SK-N-SH (cell line): Measurements from ENCODE around the gene CLIC6. TPM values are rescaled to one million over a fixed set of nuclear protein-coding genes. Genes with fewer than 3 reads are reported as not detected.

Experiments used
- CTCF ChIA-PET: fragments of 300-600, 350-600 bp; formaldehyde crosslinking; extraction: SDS; loops from one replicate; lab custom pipeline; 2021; lab: Yijun Ruan, JAX
- POLR2A ChIA-PET: fragments of 350-600 bp; sonication (Branson Sonifier 250); formaldehyde crosslinking; extraction: SDS; loops from one replicate; lab custom pipeline; 2020; ENCODE audit warnings: antibody characterized with exemption, inconsistent platforms; lab: Yijun Ruan, JAX
- DNase-seq: peaks from one replicate; pipeline ENCODE4 v3.0.0; 2012
- H2AFZ ChIP-seq: fragments of 200-600 bp; sonication (generic); 2 replicates; pipeline ENCODE4 v1.8.1; 2016; ENCODE audit warnings: antibody characterized with exemption, mild to moderate bottlenecking, low read depth
- H3F3A ChIP-seq: fragments of 200-600 bp; sonication (generic); replicated peaks from 2 replicates; pipeline ENCODE3; 2016; ENCODE audit warnings: antibody characterized with exemption, mild to moderate bottlenecking; ENCODE audit not compliant: insufficient read depth
- H3K27ac ChIP-seq, 2 experiments: fragments of 200-500 bp in 1 of 2; fragments of 200-600 bp in 1 of 2; sonication (Bioruptor generic) in 1 of 2; sonication (generic), shearing (Covaris generic) in 1 of 2; 2 replicates each; pipeline versions ENCODE4 v1.5.1 to v1.6.1; 2014 to 2016; ENCODE audit warnings: low read depth in 2 of 2, inconsistent platforms in 1 of 2, low read length in 1 of 2, mild to moderate bottlenecking in 1 of 2, mixed read lengths in 1 of 2
- H3K27me3 ChIP-seq: fragments of 200-600 bp; sonication (generic), shearing (Covaris generic); 2 replicates; pipeline ENCODE4 v1.6.1; 2016; ENCODE audit warnings: mixed run types; ENCODE audit not compliant: insufficient read depth
- H3K36me3 ChIP-seq, 2 experiments: fragments of 200-500 bp in 1 of 2; fragments of 200-600 bp in 1 of 2; sonication (Bioruptor generic) in 1 of 2; sonication (generic) in 1 of 2; replicated peaks in 1 of 2; 2 replicates each; pipeline versions ENCODE3 to v1.5.1; 2014 to 2016; ENCODE audit warnings: low read length in 1 of 2, mild to moderate bottlenecking in 1 of 2; ENCODE audit not compliant: insufficient read depth in 2 of 2, control insufficient read depth in 1 of 2
- H3K4me1 ChIP-seq, 2 experiments: fragments of 200-500 bp in 1 of 2; fragments of 200-600 bp in 1 of 2; sonication (Bioruptor generic) in 1 of 2; sonication (generic), shearing (Covaris generic) in 1 of 2; 2 replicates each; pipeline versions ENCODE4 v1.5.1 to v1.6.1; 2014 to 2016; ENCODE audit warnings: low read depth in 1 of 2, low read length in 1 of 2, mixed run types in 1 of 2; ENCODE audit not compliant: insufficient read depth in 2 of 2, control insufficient read depth in 1 of 2
- H3K4me2 ChIP-seq: fragments of 200-600 bp; sonication (generic), shearing (Covaris generic); 2 replicates; pipeline ENCODE4 v1.6.1; 2017; ENCODE audit warnings: mixed run types
- H3K4me3 ChIP-seq, 2 experiments: fragments of 200-500 bp in 1 of 2; fragments of 200-600 bp in 1 of 2; sonication (Bioruptor generic) in 1 of 2; sonication (generic), shearing (Covaris generic) in 1 of 2; 2 replicates each; pipeline versions ENCODE4 v1.5.1 to v1.8.1; 2014 to 2016; ENCODE audit warnings: low read depth in 2 of 2, inconsistent platforms in 1 of 2, low read length in 1 of 2, mild to moderate bottlenecking in 1 of 2, mixed read lengths in 1 of 2, moderate library complexity in 1 of 2
- H3K79me2 ChIP-seq: fragments of 200-600 bp; sonication (generic); 2 replicates; pipeline ENCODE4 v1.8.1; 2017; ENCODE audit warnings: mild to moderate bottlenecking; ENCODE audit not compliant: insufficient read depth
- H3K9ac ChIP-seq: fragments of 200-600 bp; sonication (generic); 2 replicates; pipeline ENCODE4 v1.6.1; 2017; ENCODE audit warnings: mixed run types
- H3K9me2 ChIP-seq: fragments of 200-600 bp; sonication (generic); 2 replicates; pipeline ENCODE4 v1.6.1; 2017; ENCODE audit warnings: mixed run types
- H3K9me3 ChIP-seq: fragments of 200-600 bp; sonication (generic); 2 replicates; pipeline ENCODE4 v1.6.1; 2017; ENCODE audit warnings: mixed run types, mild to moderate bottlenecking, moderate library complexity
- H4K20me1 ChIP-seq: fragments of 200-600 bp; sonication (generic); 2 replicates; pipeline ENCODE4 v1.6.1; 2017; ENCODE audit warnings: mild to moderate bottlenecking, mixed run types; ENCODE audit not compliant: insufficient read depth
- EP300 ChIP-seq, 2 experiments: IDR thresholded peaks; 2 replicates each; pipeline versions ENCODE4 v1.4.0 to v1.6.1; 2012; ENCODE audit warnings: borderline replicate concordance in 1 of 2, low read depth in 1 of 2, low read length in 1 of 2
- FOSL2 ChIP-seq: IDR thresholded peaks from 2 replicates; pipeline ENCODE4 v1.4.0; 2012; ENCODE audit warnings: low read depth, mild to moderate bottlenecking, moderate library complexity, borderline replicate concordance
- FOXM1 ChIP-seq: IDR thresholded peaks from 2 replicates; pipeline ENCODE4 v1.4.0; 2012; ENCODE audit warnings: low read depth, mild to moderate bottlenecking
- GABPA ChIP-seq: IDR thresholded peaks from 2 replicates; pipeline ENCODE4 v1.4.0; 2012; ENCODE audit warnings: low read depth, mild to moderate bottlenecking
- GATA2 ChIP-seq: sonication (generic); formaldehyde crosslinking; IDR thresholded peaks from 2 replicates; pipeline ENCODE4 v1.5.0; 2020; ENCODE audit warnings: mild to moderate bottlenecking, missing genetic modification reagents
- IRF3 ChIP-seq: fragments of 150-350 bp; IDR thresholded peaks from 2 replicates; pipeline ENCODE4 v1.6.1; 2016; ENCODE audit warnings: mild to moderate bottlenecking, low read depth, low read length
- MAX ChIP-seq: IDR thresholded peaks from 2 replicates; pipeline ENCODE4 v1.4.0; 2012; ENCODE audit warnings: low read depth
- MXI1 ChIP-seq: IDR thresholded peaks from 2 replicates; pipeline ENCODE4 v1.6.1; 2012; ENCODE audit warnings: mild to moderate bottlenecking, low read depth, low read length, improper control_type of control experiment
- NRF1 ChIP-seq: IDR thresholded peaks from 2 replicates; pipeline ENCODE4 v1.6.1; 2012; ENCODE audit warnings: low read depth, mild to moderate bottlenecking, low read length
- PBX3 ChIP-seq: IDR thresholded peaks from 2 replicates; pipeline ENCODE4; 2012
- POLR2AphosphoS5 ChIP-seq: IDR thresholded peaks from 2 replicates; pipeline ENCODE4 v1.6.1; 2012; ENCODE audit warnings: low read depth, low read length
- RXRA ChIP-seq: IDR thresholded peaks from 2 replicates; pipeline ENCODE4 v1.4.0; 2012; ENCODE audit warnings: low read depth, mild to moderate bottlenecking, borderline replicate concordance
- TAF1 ChIP-seq: IDR thresholded peaks from 2 replicates; pipeline ENCODE4 v1.6.1; 2012; ENCODE audit warnings: low read depth, mild to moderate bottlenecking, low read length, moderate library complexity, borderline replicate concordance
- TCF12 ChIP-seq: IDR thresholded peaks from 2 replicates; pipeline ENCODE4 v1.4.0; 2012
- TEAD4 ChIP-seq: IDR thresholded peaks from 2 replicates; pipeline ENCODE4 v1.4.0; 2012; ENCODE audit warnings: mild to moderate bottlenecking, borderline replicate concordance; ENCODE audit not compliant: insufficient read depth
- USF2 ChIP-seq: fragments of 150-350 bp; IDR thresholded peaks from 2 replicates; pipeline ENCODE4 v1.6.1; 2017; ENCODE audit warnings: antibody characterized with exemption, low read length, low read depth, borderline replicate concordance
- YY1 ChIP-seq: IDR thresholded peaks from 2 replicates; pipeline ENCODE4 v1.4.0; 2012; ENCODE audit warnings: low read depth, mild to moderate bottlenecking
- ZBTB33 ChIP-seq: IDR thresholded peaks from 2 replicates; pipeline ENCODE4 v1.4.0; 2012; ENCODE audit warnings: low read depth, borderline replicate concordance
- WGBS: methylation state at CpG from one replicate; pipeline ENCODE4 v1.1.6; 2017; ENCODE audit warnings: low lambda C conversion rate; 5-methylcytosine and 5-hydroxymethylcytosine counted together
- polyA plus RNA-seq, 3 experiments: library from polyadenylated mRNA; depleted of rRNA; stranded (reverse); fragments of >200 nt; gene quantifications; 2 replicates each; pipeline ENCODE4 v1.2.3, GENCODE V29; 2012

Gene CLIC6
- polyA plus RNA-seq, 1 of the 3 experiments (the other 2 are of a cell fraction) = 0.08 TPM

- Histone ChIP-seq H3K4me2 (no peak overlapping the region), H2AFZ (no peak overlapping the region), H3K4me1 (no peaks in the 10 kb centered on the region), H3F3A (no peaks in the 10 kb centered on the region), H3K36me3 (no peaks in the 10 kb centered on the region), H3K9me3 (no peaks in the 10 kb centered on the region), H3K79me2 (no peaks in the 10 kb centered on the region), H3K27ac (no peak overlapping the region), H3K9ac (no peak overlapping the region), H4K20me1 (no peaks in the 10 kb centered on the region), H3K9me2 (no peaks in the 10 kb centered on the region), H3K4me3 (no peak overlapping the region), H3K27me3 (peaks cover 20% of the 10 kb centered on the region; the same call in 1 of the 2 replicates)
- CTCF ChIA-PET = interaction anchor here (0.7 to 11.1 kb wide), 7 partner anchors 8 to 1237 kb away, joined by 3 to 89 read pairs (median 12); no protein-coding TSS in a partner anchor
- TF ChIP-seq TAF1 (no peak), IRF3 (no peak), TEAD4 (no peak), EP300 (IDR thresholded peaks at IDR 0.05; ENCODE audit: borderline replicate concordance in 1 of 2, low read depth in 1 of 2, low read length in 1 of 2) (no peak), YY1 (no peak), RXRA (no peak), ZBTB33 (no peak), MAX (no peak), GABPA (no peak), POLR2AphosphoS5 (no peak), TCF12 (no peak), PBX3 (no peak), USF2 (no peak), NRF1 (no peak), GATA2 (CRISPR knock-in tag) (no peak), MXI1 (no peak), FOXM1 (no peak), FOSL2 (no peak)
- DNase-seq = no peak
- POLR2A ChIA-PET = no interaction called here
- WGBS = 29% methylated on average over 2 of the region's 2 CpGs
Observed at GRCh38 chr21:34695434-34695833, 26.6 kb downstream of the CLIC6 start.
